Measurements from ENCODE around the gene IL1RAPL1. TPM values are rescaled to one million over a fixed set of nuclear protein-coding genes. Genes with fewer than 3 reads are reported as not detected.

IL1RAPL1 gene
- total RNA-seq, 1 experiment from 2014 or later = not detected

DNA sequence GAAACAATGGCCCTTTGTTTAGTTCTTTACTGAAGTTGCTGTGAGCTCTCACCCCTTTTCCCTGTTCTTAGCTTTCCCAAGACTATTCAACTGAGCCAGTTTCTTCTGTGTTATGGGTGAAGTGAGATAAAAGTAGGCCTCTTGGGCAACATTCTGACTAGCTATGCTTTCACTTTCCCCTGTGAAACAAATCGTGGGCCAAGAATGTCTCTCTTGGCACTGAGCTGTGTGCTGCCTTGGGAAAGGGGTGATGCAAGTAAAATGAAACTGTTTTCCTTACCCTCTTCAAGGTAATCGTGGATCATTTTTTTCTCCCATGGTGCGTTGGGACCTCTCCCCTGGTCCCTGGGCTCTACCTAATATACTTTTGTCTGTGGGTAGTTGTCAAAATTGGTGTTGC lies 974.2 kb downstream of the IL1RAPL1 start:
- TF ChIP-seq CTCF (IDR thresholded peaks at IDR 0.05; ENCODE audit: unreplicated experiment) = no peak
- CTCF ChIA-PET = no interaction called here
- Mint-ChIP-seq H3K9me3 (ENCODE audit: low read depth, unreplicated experiment) (no peaks in the 10 kb centered on the region), H3K27me3 (ENCODE audit: unreplicated experiment) (no peaks in the 10 kb centered on the region), H3K4me3 (ENCODE audit: low read depth, unreplicated experiment) (no peak overlapping the region), H3K36me3 (ENCODE audit: insufficient read depth, unreplicated experiment) (peaks cover 6% of the 10 kb centered on the region), H3K4me1 (ENCODE audit: low read depth, unreplicated experiment) (no peaks in the 10 kb centered on the region), H3K27ac (ENCODE audit: unreplicated experiment) (peak overlapping the region; percentile 68)
- no TSS peak for BruUV-seq (replicated peaks)
- intact Hi-C loops (cut with micrococcal nuclease; ENCODE audit: unreplicated experiment) = no loop called here
- peak; percentile 1 for DNase-seq

DNA sequence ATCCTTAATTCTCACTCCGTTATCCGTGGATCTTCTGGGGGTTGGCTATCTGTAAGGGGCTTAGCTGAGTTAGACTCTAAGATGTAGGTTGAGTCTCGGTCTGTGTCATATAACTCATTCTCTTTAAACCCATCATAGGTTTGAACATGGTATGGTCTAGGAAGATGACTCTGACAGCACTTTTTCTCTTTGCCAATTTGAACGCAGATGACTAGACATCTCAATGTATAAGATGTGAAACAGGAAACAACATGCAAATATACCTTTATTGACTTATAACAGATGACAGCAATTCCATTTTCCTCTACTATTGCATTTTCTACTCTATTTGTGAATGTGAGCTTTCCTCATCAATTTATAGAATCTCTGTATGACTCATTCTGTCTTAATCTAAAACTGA lies 993.3 kb downstream of the IL1RAPL1 start:
- no peak overlapping the region for H3K27ac Mint-ChIP-seq (ENCODE audit: unreplicated experiment)
- no peaks in the 10 kb centered on the region for H3K27me3 Mint-ChIP-seq (ENCODE audit: unreplicated experiment)
- no peak for DNase-seq
- CTCF ChIA-PET = no interaction called here
- H3K4me3 Mint-ChIP-seq (ENCODE audit: low read depth, unreplicated experiment) = no peak overlapping the region
- no peaks in the 10 kb centered on the region for H3K9me3 Mint-ChIP-seq (ENCODE audit: low read depth, unreplicated experiment)
- intact Hi-C loops (cut with micrococcal nuclease; ENCODE audit: unreplicated experiment) = no loop called here
- H3K36me3 Mint-ChIP-seq (ENCODE audit: insufficient read depth, unreplicated experiment) = peaks cover 6% of the 10 kb centered on the region
- TF ChIP-seq CTCF (IDR thresholded peaks at IDR 0.05; ENCODE audit: unreplicated experiment) = no peak
- BruUV-seq (replicated peaks) = no TSS peak
- no peaks in the 10 kb centered on the region for H3K4me1 Mint-ChIP-seq (ENCODE audit: low read depth, unreplicated experiment)

GRCh38 chrX:29581223-29581622 lies 994.0 kb downstream of the IL1RAPL1 start:
- Mint-ChIP-seq H3K4me1 (ENCODE audit: low read depth, unreplicated experiment) (no peaks in the 10 kb centered on the region), H3K27ac (ENCODE audit: unreplicated experiment) (no peak overlapping the region), H3K27me3 (ENCODE audit: unreplicated experiment) (no peaks in the 10 kb centered on the region), H3K9me3 (ENCODE audit: low read depth, unreplicated experiment) (no peaks in the 10 kb centered on the region), H3K36me3 (ENCODE audit: insufficient read depth, unreplicated experiment) (peaks cover 6% of the 10 kb centered on the region), H3K4me3 (ENCODE audit: low read depth, unreplicated experiment) (no peak overlapping the region)
- intact Hi-C loops (cut with micrococcal nuclease; ENCODE audit: unreplicated experiment) = no loop called here
- CTCF ChIA-PET = no interaction called here
- TF ChIP-seq CTCF (IDR thresholded peaks at IDR 0.05; ENCODE audit: unreplicated experiment) = no peak
- no TSS peak for BruUV-seq (replicated peaks)
- DNase-seq = no peak

GRCh38 chrX:29587107-29587506 lies 999.9 kb downstream of the IL1RAPL1 start:
- H3K4me3 Mint-ChIP-seq (ENCODE audit: low read depth, unreplicated experiment) = no peak overlapping the region
- no peaks in the 10 kb centered on the region for H3K9me3 Mint-ChIP-seq (ENCODE audit: low read depth, unreplicated experiment)
- no TSS peak for BruUV-seq (replicated peaks)
- H3K27ac Mint-ChIP-seq (ENCODE audit: unreplicated experiment) = no peak overlapping the region
- TF ChIP-seq CTCF (IDR thresholded peaks at IDR 0.05; ENCODE audit: unreplicated experiment) = no peak
- no peak for DNase-seq
- peaks cover 6% of the 10 kb centered on the region for H3K36me3 Mint-ChIP-seq (ENCODE audit: insufficient read depth, unreplicated experiment)
- H3K4me1 Mint-ChIP-seq (ENCODE audit: low read depth, unreplicated experiment) = peaks cover 12% of the 10 kb centered on the region
- H3K27me3 Mint-ChIP-seq (ENCODE audit: unreplicated experiment) = no peaks in the 10 kb centered on the region
- CTCF ChIA-PET = no interaction called here
- intact Hi-C loops (cut with micrococcal nuclease; ENCODE audit: unreplicated experiment) = no loop called here

DNA sequence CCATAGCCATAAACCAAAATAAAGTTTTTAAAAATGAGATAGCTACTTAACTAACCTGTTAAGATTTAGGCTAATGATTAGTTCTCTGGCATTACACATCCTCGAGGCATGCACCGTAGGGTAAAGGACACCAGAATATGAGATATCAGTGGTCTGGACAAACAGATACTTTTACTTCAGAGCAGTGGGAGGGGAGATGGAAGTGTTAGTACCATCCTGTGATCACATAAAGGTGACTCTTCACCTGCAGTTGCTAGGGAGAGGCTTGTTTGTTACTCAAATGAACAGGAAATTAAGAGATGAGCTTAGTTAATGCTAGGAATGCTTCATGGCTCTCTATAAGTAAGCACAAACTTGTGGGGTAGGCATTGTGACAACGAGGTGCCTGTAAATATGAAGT lies 1003.7 kb downstream of the IL1RAPL1 start:
- TF ChIP-seq CTCF (IDR thresholded peaks at IDR 0.05; ENCODE audit: unreplicated experiment) = no peak
- Mint-ChIP-seq H3K9me3 (ENCODE audit: low read depth, unreplicated experiment) (peaks cover 5% of the 10 kb centered on the region), H3K4me3 (ENCODE audit: low read depth, unreplicated experiment) (no peak overlapping the region), H3K27me3 (ENCODE audit: unreplicated experiment) (no peaks in the 10 kb centered on the region), H3K27ac (ENCODE audit: unreplicated experiment) (no peak overlapping the region), H3K36me3 (ENCODE audit: insufficient read depth, unreplicated experiment) (no peaks in the 10 kb centered on the region), H3K4me1 (ENCODE audit: low read depth, unreplicated experiment) (peaks cover 12% of the 10 kb centered on the region)
- intact Hi-C loops (cut with micrococcal nuclease; ENCODE audit: unreplicated experiment) = no loop called here
- no peak for DNase-seq
- CTCF ChIA-PET = no interaction called here
- BruUV-seq (replicated peaks) = no TSS peak
